ENCODE data around the gene NBEA. TPM values are rescaled to one million over a fixed set of nuclear protein-coding genes. Genes with fewer than 3 reads are reported as not detected.
"Not testable (repeated sequence)": the region's sequence is repeated elsewhere in the genome, so short reads cannot be mapped to it uniquely, and the experiment has no call there.

Gene NBEA
- total RNA-seq, 3 donors from 2014 or later: 0.19 to 0.58 (median 0.43) TPM

DNA sequence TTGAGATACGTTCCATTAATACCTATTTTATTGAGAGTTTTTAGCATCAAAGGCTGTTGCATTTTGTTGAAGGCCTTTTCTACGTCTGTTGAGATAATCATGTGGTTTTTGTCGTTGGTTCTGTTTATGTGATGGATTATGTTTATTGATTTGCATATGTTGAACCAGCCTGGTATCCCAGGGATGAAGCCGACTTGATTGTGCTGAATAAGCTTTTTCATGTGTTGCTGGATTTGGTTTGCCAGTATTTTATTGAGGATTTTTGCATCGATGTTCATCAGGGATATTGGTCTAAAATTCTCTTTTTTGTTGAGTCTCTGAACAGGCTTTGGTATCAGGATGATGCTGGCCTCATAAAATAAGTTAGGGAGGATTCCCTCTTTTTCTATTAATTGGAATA, 43.1 kb downstream of the NBEA start:
- not testable (repeated sequence) for H3K4me1 Mint-ChIP-seq (ENCODE audit: low read depth); ATAC-seq
- peaks cover 19% of the 10 kb centered on the region for H3K9me3 Mint-ChIP-seq

DNA sequence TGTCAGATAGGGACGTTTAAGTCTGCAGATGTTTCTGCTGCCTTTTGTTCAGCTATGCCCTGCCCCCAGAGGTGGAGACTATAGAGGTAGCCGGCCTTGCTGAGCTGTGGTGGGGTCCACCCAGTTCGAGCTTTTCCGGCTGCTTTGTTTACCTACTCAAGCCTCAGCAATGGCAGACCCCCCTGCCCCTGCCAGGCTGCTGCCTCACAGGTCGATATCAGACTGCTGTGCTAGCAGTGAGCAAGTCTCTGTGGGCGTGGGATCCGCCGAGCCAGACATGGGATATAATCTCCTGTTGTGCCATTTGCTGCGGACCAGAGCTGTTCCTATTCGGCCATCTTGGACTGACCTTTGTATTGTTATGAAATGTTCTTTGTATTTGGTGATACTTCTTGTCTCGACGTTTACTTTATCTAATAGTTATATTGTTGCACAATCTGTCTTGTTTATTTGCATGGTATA, 46.3 kb downstream of the NBEA start:
- Mint-ChIP-seq H3K27me3 (ENCODE audit: low read depth) (no peaks in the 10 kb centered on the region), H3K9me3 (peaks cover 30% of the 10 kb centered on the region), H3K4me3 (no peak overlapping the region), H3K4me1 (ENCODE audit: low read depth) (no peaks in the 10 kb centered on the region), H3K36me3 (ENCODE audit: insufficient read depth) (no peaks in the 10 kb centered on the region)
- DNase-seq: no peak
- ATAC-seq: no peak

More for the DNA sequence above, 43.1 kb downstream of the NBEA start:
- not testable (repeated sequence) for H3K36me3 Mint-ChIP-seq (ENCODE audit: insufficient read depth); H3K27me3 Mint-ChIP-seq (ENCODE audit: low read depth); H3K4me3 Mint-ChIP-seq; DNase-seq

DNA sequence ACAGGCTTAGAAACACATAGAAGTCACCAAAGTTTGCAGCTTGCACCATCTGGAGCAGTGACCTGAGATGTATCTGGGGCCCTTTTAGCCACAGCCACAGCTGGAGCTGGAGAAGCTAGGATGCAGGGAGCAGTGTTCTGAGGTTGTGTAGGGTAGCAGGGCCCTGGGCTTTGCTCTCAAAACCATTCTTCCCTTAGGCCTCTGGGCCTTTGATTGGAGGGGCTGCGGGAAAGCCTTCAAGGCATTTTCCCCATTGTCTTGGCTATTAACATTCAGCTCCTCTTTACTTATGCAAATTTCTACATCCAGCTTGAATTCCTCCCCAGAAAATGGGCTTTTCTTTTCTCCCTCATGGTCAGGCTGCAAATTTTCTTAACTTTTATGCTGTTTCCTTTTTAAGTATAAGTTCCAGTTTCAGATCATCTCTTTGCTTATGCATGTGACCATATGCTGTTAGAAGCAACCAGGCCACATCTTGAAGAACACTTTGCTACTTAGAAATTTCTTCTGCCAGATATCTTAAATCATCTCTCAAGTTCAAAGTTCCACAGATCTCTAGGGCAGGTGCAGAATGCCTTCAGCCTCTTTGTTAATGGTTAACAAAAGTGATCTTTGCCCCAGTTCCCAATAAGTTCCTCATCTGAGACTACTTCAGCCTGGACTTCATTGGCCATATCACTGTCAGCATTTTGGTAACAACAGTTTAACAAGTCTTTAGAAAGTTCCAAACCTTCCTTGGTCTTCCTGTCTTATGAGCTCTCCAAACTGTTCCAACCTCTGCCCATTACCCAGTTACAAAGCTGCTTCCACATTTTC, 48.5 kb downstream of the NBEA start:
- no peaks in the 10 kb centered on the region for H3K27me3 Mint-ChIP-seq (ENCODE audit: low read depth)
- no peaks in the 10 kb centered on the region for H3K36me3 Mint-ChIP-seq (ENCODE audit: insufficient read depth)
- ATAC-seq: no peak
- H3K4me1 Mint-ChIP-seq (ENCODE audit: low read depth): no peaks in the 10 kb centered on the region
- peaks cover 30% of the 10 kb centered on the region for H3K9me3 Mint-ChIP-seq
- H3K4me3 Mint-ChIP-seq: no peak overlapping the region
- DNase-seq: no peak

DNA sequence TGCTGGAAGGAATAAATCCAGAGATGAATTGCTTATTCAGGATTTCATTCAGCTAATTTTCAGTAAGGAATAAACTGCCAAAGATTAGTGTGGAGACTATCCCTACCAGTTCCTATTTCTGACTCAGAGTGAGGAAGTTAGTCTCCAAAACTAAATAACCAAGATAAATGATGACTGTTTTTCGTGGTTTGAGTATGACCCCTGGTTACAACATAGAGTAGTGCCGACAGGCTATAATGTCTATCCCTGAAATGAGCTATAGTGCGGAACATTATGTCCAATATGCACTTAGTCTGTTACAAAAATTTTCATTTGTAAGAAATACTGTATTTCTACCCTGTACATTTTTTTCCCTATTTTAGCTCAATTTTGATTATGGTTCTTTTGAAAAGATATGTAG, 51.4 kb downstream of the NBEA start:
- DNase-seq: no peak
- ATAC-seq: no peak
- peaks cover 25% of the 10 kb centered on the region for H3K9me3 Mint-ChIP-seq
- no peaks in the 10 kb centered on the region for H3K4me1 Mint-ChIP-seq (ENCODE audit: low read depth)
- no peak overlapping the region for H3K4me3 Mint-ChIP-seq
- H3K36me3 Mint-ChIP-seq (ENCODE audit: insufficient read depth): no peaks in the 10 kb centered on the region
- no peaks in the 10 kb centered on the region for H3K27me3 Mint-ChIP-seq (ENCODE audit: low read depth)

DNA sequence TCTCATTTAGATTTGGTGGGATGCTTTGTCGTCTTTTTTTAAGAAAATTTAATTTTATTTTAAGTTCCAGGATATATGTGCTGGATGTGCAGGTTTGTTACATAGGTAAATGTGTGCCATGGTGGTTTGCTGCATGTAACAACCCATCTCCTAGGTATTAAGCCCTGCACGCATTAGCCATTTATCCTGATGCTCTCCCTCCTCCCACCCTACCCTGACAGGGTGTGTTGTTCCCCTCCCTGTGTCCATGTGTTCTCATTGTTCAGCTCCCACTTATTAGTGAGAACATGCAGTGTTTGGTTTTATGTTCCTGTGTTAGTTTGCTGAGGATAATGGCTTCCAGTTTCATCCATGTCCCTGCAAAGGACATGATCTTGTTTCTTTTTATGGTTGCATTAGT, 61.7 kb downstream of the NBEA start:
- not testable (repeated sequence) for ATAC-seq; H3K4me1 Mint-ChIP-seq (ENCODE audit: low read depth); H3K36me3 Mint-ChIP-seq (ENCODE audit: insufficient read depth); DNase-seq; H3K9me3 Mint-ChIP-seq; H3K27me3 Mint-ChIP-seq (ENCODE audit: low read depth); H3K4me3 Mint-ChIP-seq

DNA sequence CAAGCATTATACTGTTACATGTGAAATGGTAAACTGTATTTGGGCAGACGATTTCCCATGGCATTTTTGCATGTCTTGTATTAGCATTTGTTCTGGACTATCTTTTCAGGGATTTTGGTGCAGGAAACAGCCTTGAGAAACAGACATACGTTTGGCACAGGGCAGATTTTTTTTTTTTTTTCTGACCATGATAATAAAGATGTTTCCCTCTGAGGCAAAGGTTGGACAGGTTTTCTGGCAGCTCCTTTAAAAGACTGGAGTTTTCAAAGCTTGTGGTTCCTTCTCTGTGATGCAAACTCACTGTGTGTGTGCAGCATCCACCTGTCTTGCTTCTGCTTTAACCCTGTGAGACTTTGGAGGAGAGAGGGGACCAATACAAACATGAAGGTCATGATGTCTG, 63.0 kb downstream of the NBEA start:
- Mint-ChIP-seq H3K9me3 (peaks cover 9% of the 10 kb centered on the region), H3K27me3 (ENCODE audit: low read depth) (no peaks in the 10 kb centered on the region), H3K4me1 (ENCODE audit: low read depth) (no peaks in the 10 kb centered on the region), H3K4me3 (no peak overlapping the region), H3K36me3 (ENCODE audit: insufficient read depth) (no peaks in the 10 kb centered on the region)
- ATAC-seq: no peak
- no peak for DNase-seq

DNA sequence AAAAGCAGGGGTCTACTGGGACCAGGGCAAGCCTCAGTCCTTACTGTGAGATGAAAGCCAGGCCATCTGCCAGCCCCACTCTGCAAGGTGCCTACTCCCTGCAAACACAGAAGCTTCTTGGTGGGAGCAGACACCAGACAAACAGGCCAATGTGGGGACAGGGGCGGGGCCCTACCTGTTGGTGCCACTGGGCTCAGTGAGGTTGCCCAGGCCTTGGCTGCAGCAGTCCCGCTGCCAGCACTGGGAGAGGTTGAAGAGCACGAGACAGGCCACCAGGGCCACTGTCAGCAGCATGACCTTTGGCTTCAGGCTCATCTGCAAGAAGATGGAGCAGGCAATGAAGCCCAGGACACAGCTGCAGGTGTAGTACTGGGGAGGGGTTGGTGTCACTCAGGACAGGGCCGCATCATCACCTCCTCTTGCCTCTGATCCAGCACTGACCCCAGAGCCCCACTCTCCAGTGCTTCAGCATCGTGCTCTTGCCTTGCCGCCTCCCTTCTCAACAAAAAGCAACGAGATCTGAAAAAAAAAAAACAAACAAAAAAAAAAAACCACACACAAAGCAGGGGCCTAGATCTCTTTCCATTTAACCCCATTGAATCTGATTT, 72.6 kb downstream of the NBEA start:
- no peak for DNase-seq
- Mint-ChIP-seq H3K27me3 (ENCODE audit: low read depth) (no peaks in the 10 kb centered on the region), H3K4me3 (no peak overlapping the region), H3K9me3 (peaks cover 2% of the 10 kb centered on the region), H3K36me3 (ENCODE audit: insufficient read depth) (no peaks in the 10 kb centered on the region), H3K4me1 (ENCODE audit: low read depth) (no peaks in the 10 kb centered on the region)
- ATAC-seq: no peak

DNA sequence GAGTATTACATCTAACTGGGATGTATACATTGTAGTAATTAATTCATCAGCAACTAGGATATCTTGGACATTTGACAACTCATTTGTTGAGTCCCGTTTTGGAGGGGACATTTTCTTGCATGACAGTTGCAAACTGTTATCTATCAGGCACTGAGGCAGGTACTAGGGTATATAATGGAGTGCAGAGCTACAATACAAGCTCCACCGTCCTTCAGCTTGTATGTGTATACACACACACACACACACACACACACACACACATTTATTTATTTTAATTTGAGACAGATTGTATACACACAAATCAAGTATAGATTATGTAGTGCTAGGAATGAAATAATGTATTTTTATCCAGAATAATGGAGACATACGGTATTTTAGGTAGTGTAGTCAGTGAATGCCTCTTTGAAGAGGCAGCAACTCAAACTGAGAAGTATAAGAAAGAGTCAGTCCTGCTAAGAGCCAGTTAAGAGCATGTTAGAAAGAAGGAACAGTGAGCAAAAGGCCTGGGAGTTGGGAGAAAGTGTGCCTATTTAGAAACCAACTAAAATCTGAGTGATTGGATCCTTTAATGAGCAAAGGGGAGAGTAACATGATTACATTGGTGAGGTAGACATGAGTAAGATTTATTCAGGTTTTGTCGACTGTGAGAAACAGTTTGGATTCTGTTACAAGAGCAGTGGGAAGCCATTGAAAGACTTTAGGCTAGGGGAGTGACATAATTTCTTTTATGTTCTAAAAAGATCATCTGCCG, 74.5 kb downstream of the NBEA start:
- ATAC-seq (no peak), DNase-seq (no peak)
- Mint-ChIP-seq H3K9me3 (peaks cover 6% of the 10 kb centered on the region), H3K27me3 (ENCODE audit: low read depth) (no peaks in the 10 kb centered on the region), H3K4me1 (ENCODE audit: low read depth) (no peaks in the 10 kb centered on the region), H3K4me3 (no peak overlapping the region), H3K36me3 (ENCODE audit: insufficient read depth) (no peaks in the 10 kb centered on the region)

DNA sequence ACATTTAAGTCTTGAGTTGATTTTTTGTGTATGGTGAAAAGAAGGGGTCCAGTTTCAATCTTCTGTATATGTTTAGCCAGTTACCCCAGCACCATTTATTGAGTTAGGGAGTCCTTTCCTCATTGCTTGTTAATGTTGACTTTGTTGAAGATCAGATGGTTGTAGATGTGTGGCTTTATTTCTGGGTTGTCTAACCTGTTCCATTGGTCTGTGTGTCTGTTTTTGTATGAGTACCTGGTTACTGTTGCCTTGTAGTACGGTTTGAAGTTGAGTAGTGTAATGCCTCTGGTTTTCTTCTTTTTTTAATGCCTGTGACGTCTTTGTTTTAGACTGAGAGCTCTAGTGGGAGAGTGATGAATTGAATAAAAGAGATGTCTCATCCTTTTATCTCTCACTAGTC, 83.2 kb downstream of the NBEA start:
- no peaks in the 10 kb centered on the region for H3K36me3 Mint-ChIP-seq (ENCODE audit: insufficient read depth)
- no peaks in the 10 kb centered on the region for H3K27me3 Mint-ChIP-seq (ENCODE audit: low read depth)
- DNase-seq: no peak
- H3K4me1 Mint-ChIP-seq (ENCODE audit: low read depth): no peaks in the 10 kb centered on the region
- no peak overlapping the region for H3K4me3 Mint-ChIP-seq
- H3K9me3 Mint-ChIP-seq: peaks cover 28% of the 10 kb centered on the region
- no peak for ATAC-seq

DNA sequence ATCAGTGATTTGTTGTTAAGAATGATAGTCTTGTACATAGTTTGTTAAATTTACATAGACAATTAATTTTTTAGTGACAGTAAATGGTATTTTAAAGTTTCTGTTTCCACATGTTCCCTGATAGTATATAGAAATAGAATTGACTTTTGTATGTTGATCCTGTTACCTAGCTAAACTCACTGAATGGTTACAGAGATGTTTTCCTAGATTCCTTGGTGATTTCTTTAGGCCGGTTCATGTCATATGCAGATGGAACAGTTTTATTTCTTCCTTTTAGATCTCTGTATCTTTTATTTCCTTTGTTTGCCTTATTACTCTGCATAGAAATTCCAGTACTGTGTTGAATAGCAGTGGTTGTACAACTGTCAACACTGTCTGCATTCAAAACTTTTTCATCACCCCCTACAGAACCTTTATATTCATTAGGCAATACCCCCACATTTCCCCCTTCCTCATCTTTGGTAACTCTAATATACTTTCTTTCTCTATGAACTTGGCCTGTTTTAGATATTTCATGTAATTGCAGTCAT, 86.3 kb downstream of the NBEA start:
- Mint-ChIP-seq H3K36me3 (ENCODE audit: insufficient read depth) (no peaks in the 10 kb centered on the region), H3K4me1 (ENCODE audit: low read depth) (no peaks in the 10 kb centered on the region), H3K4me3 (no peak overlapping the region), H3K27me3 (ENCODE audit: low read depth) (no peaks in the 10 kb centered on the region), H3K9me3 (peaks cover 35% of the 10 kb centered on the region)
- ATAC-seq (no peak), DNase-seq (no peak)

DNA sequence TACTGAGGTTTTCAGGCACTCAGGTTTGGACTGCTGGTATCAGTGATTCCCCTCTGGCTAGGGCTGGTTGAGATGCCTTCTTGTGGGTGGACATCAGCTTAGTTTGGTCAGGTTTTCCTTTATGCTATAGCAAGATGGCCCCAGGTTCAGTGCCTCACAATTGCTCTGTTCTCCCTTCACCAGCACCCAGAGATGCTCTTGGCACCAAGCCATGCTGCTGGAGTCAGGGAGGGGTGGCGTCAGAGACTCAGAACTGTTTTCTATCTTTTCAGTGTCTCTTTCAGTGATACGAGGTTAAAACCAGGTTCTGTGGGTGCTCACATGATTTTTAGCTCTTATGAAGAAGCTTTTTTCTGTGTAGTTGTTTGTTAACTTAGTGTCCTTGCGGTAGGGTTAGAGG, 96.9 kb downstream of the NBEA start:
- ATAC-seq (no peak), DNase-seq (no peak)
- Mint-ChIP-seq H3K4me1 (ENCODE audit: low read depth) (no peaks in the 10 kb centered on the region), H3K27me3 (ENCODE audit: low read depth) (no peaks in the 10 kb centered on the region), H3K9me3 (peaks cover 19% of the 10 kb centered on the region), H3K4me3 (no peak overlapping the region), H3K36me3 (ENCODE audit: insufficient read depth) (no peaks in the 10 kb centered on the region)

DNA sequence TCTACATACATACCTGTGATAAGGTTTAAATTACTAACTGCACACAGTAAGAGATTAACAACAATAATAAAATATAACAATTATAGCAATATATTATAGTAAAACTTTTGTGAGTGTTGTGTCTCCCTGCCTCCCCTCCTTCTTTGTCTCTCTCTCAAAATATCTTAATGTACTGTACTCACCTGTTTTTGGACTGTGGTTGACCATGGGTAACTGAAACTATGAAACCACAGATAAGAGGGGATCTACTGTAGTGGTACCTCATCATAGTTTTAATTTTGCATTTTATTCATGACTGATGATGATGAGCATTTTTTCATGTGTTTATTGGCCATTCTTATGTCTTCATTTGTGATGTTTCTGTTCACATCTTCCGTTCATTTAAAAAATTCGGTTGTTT, 104.5 kb downstream of the NBEA start:
- Mint-ChIP-seq H3K4me3 (no peak overlapping the region), H3K27me3 (ENCODE audit: low read depth) (no peaks in the 10 kb centered on the region), H3K4me1 (ENCODE audit: low read depth) (no peaks in the 10 kb centered on the region), H3K36me3 (ENCODE audit: insufficient read depth) (no peaks in the 10 kb centered on the region), H3K9me3 (no peaks in the 10 kb centered on the region)
- no peak for DNase-seq
- no peak for ATAC-seq

DNA sequence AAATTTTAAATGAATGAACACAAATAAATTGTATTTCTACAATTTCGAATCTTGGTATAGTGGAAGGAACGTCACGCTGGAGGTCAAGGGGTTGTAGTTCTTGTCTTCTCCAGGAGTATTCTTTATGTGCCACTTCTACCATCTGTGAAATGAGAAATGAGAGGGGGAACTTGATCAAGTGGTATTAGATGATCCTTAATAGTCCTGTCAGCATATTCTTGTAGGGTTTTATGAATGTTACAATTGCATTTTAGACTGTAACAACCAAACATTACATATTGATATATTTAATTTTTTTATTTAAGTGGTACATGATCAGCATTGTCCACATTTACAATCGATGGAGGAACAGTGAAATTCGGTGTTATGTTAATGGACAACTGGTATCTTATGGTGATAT, 113.6 kb downstream of the NBEA start:
- DNase-seq: no peak
- H3K4me1 Mint-ChIP-seq (ENCODE audit: low read depth): no peaks in the 10 kb centered on the region
- no peaks in the 10 kb centered on the region for H3K9me3 Mint-ChIP-seq
- no peaks in the 10 kb centered on the region for H3K27me3 Mint-ChIP-seq (ENCODE audit: low read depth)
- ATAC-seq: no peak
- H3K4me3 Mint-ChIP-seq: no peak overlapping the region
- no peaks in the 10 kb centered on the region for H3K36me3 Mint-ChIP-seq (ENCODE audit: insufficient read depth)

DNA sequence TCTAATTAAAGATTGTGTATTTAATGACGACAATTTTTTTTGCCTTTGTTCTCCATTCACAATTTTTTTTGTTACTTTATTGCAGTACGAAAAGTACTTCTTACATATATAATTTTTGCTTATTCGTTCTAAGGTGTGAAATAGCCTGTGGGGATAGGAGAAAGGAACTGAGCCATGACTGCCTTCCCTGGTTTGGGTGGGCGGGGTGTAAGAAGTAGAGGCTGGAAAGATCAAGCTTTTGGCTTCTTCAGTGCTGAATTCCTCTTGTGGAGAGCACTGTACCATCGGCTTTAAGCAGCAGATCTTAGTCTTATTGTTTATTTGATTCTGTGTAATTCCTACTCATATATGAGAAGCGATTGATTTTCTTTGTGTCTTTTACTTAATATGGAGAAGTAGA, 115.8 kb downstream of the NBEA start:
- no peak for DNase-seq
- Mint-ChIP-seq H3K36me3 (ENCODE audit: insufficient read depth) (no peaks in the 10 kb centered on the region), H3K4me1 (ENCODE audit: low read depth) (no peaks in the 10 kb centered on the region), H3K9me3 (no peaks in the 10 kb centered on the region), H3K27me3 (ENCODE audit: low read depth) (no peaks in the 10 kb centered on the region), H3K4me3 (no peak overlapping the region)
- no peak for ATAC-seq

All from activated T-cell treated with anti-CD3 and anti-CD28 coated beads, Interleukin-2, amount 50 U/mL, for 4 hours (primary cell).